ENCODE data around the gene TICRR.

TICRR gene

GRCh38 chr15:89674526-89674925 lies 99.3 kb downstream of the TICRR start:
- no peaks in the 10 kb centered on the region for H3K36me3 ChIP-seq
- H3K4me3 ChIP-seq, result no peak overlapping the region
- H3K27me3 ChIP-seq, result no peaks in the 10 kb centered on the region
- no peak for DNase-seq
- no peak for TF ChIP-seq CTCF (IDR thresholded peaks at IDR 0.05)
- H3K9me3 ChIP-seq, result no peaks in the 10 kb centered on the region
- intact Hi-C loops (cut with DNase I; ENCODE audit: low total_unique reads), result no loop called here
- no peak overlapping the region for H3K27ac ChIP-seq
- H3K4me1 ChIP-seq, result peaks cover 0 to 30% (median 24%) of the 10 kb centered on the region in 4 donors

GRCh38 chr15:89675606-89676005 lies 100.3 kb downstream of the TICRR start:
- intact Hi-C loops (cut with DNase I; ENCODE audit: low total_unique reads), result no loop called here

GRCh38 chr15:89677381-89677780 lies 102.1 kb downstream of the TICRR start:
- intact Hi-C loops (cut with DNase I; ENCODE audit: low total_unique reads), result no loop called here
- Histone ChIP-seq H3K36me3 (no peaks in the 10 kb centered on the region), H3K27ac (no peak overlapping the region), H3K4me1 (peaks cover 0 to 42% (median 20%) of the 10 kb centered on the region in 4 donors), H3K9me3 (no peaks in the 10 kb centered on the region), H3K27me3 (no peaks in the 10 kb centered on the region), H3K4me3 (no peak overlapping the region)
- TF ChIP-seq CTCF (IDR thresholded peaks at IDR 0.05), result no peak
- DNase-seq, result no peak

More at GRCh38 chr15:89675606-89676005, 100.3 kb downstream of the TICRR start:
- no peak overlapping the region for H3K4me3 ChIP-seq
- no peaks in the 10 kb centered on the region for H3K9me3 ChIP-seq
- no peak overlapping the region for H3K27ac ChIP-seq
- no peaks in the 10 kb centered on the region for H3K27me3 ChIP-seq
- no peaks in the 10 kb centered on the region for H3K36me3 ChIP-seq
- H3K4me1 ChIP-seq, result peaks cover 0 to 39% (median 26%) of the 10 kb centered on the region in 4 donors
- no peak for DNase-seq
- TF ChIP-seq CTCF (IDR thresholded peaks at IDR 0.05), result no peak
